Inflammatory macrophage (primary cell): ENCODE results near the gene PSMA8.
"Not testable (repeated sequence)": the region's sequence is repeated elsewhere in the genome, so short reads cannot be mapped to it uniquely, and the experiment has no call there.

Experiments
- DNase-seq, 2 donors: peaks; one replicate each; pipeline ENCODE4 v3.0.0-alpha.2; 2020 to 2022

PSMA8 gene

DNA sequence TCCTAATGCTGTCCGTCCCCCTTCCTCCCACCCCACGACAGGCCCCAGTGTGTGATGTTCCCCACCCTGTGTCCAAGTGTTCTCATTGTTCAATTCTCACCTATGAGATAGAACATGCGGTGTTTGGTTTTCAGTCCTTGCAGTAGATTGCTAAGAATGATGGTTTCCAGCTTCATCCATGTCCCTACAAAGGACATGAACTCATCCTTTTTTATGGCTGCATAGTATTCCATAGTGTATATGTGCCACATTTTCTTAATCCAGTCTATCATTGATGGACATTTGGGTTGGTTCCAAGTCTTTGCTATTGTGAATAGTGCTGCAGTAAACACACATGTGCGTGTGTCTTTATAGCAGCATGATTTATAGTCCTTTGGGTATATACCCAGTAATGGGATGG lies 105.0 kb downstream of the PSMA8 start:
- DNase-seq = not testable (repeated sequence)

GRCh38 chr18:26242392-26242791 lies 108.7 kb downstream of the PSMA8 start:
- not testable (repeated sequence) for DNase-seq
